NCI-H446 (cell line): ENCODE data around the gene FLACC1.
A peak's percentile ranks its signal among the peaks of the same experiment; 100 is the strongest.
"Not testable (repeated sequence)": the region's sequence is repeated elsewhere in the genome, so short reads cannot be mapped to it uniquely, and the experiment has no call there.

Experiments
- DNase-seq, 2 experiments: peaks; one replicate each; lab custom pipeline; 2025; lab: John Stamatoyannopoulos, UW

FLACC1 gene

GRCh38 chr2:201357221-201357620, at the start of gene FLACC1:
Gene FLACC1, minus strand, starts transcription at chr2:201357345. Its CDS starts 5,941 bp downstream, at chr2:201351404.
- no peak for DNase-seq

- DNase-seq, result peak; percentile 62 to 64
Measured at GRCh38 chr2:201406077-201406662, 49.0 kb upstream of the FLACC1 start.

- DNase-seq, result no peak
Measured at GRCh38 chr2:201404699-201405280, 47.6 kb upstream of the FLACC1 start.

GRCh38 chr2:201403880-201404279, 46.7 kb upstream of the FLACC1 start:
- peak in 1 of 2 experiments; percentile 50 for DNase-seq

- DNase-seq, result no peak
Measured at GRCh38 chr2:201402651-201403562, 45.8 kb upstream of the FLACC1 start.

- no peak for DNase-seq
Measured at GRCh38 chr2:201401815-201402214, 44.7 kb upstream of the FLACC1 start.

GRCh38 chr2:201396595-201396994, 39.5 kb upstream of the FLACC1 start:
- DNase-seq, result no peak

- DNase-seq, result no peak
Measured at GRCh38 chr2:201383136-201383535, 26.0 kb upstream of the FLACC1 start.

- no peak for DNase-seq
Measured at GRCh38 chr2:201378496-201379397, 21.6 kb upstream of the FLACC1 start.

GRCh38 chr2:201377218-201377617, 20.1 kb upstream of the FLACC1 start:
- DNase-seq, result no peak

- DNase-seq, result no peak
Measured at GRCh38 chr2:201369775-201370174, 12.6 kb upstream of the FLACC1 start.

GRCh38 chr2:201369318-201369717, 12.2 kb upstream of the FLACC1 start:
- not testable (repeated sequence) for DNase-seq

- no peak for DNase-seq
Measured at GRCh38 chr2:201366146-201366545, 9.0 kb upstream of the FLACC1 start.

- peak; percentile 24 to 44 for DNase-seq
Measured at GRCh38 chr2:201363857-201364560, 6.9 kb upstream of the FLACC1 start.

GRCh38 chr2:201362396-201362795, 5.3 kb upstream of the FLACC1 start:
- no peak for DNase-seq

- no peak for DNase-seq
Measured at GRCh38 chr2:201361078-201361733, 4.1 kb upstream of the FLACC1 start.

GRCh38 chr2:201360256-201360655, 3.1 kb upstream of the FLACC1 start:
- DNase-seq, result no peak

- no peak for DNase-seq
Measured at GRCh38 chr2:201358684-201359083, 1.5 kb upstream of the FLACC1 start.

- no peak for DNase-seq
Measured at GRCh38 chr2:201353116-201353515, 4.0 kb downstream of the FLACC1 start.

GRCh38 chr2:201350879-201351278, 6.3 kb downstream of the FLACC1 start:
- no peak for DNase-seq

- no peak for DNase-seq
Measured at GRCh38 chr2:201349601-201350000, 7.5 kb downstream of the FLACC1 start.
